DOHH2 (cell line): ENCODE data around the gene SMIM12.

Experiments used
- H3F3A ChIP-seq: fragments of 200-600 bp; sonication (generic), shearing (Covaris generic); 2 replicates; pipeline ENCODE4 v1.6.0; 2016; ENCODE audit warnings: antibody characterized with exemption, mild to moderate bottlenecking; ENCODE audit not compliant: control insufficient read depth, insufficient read depth
- H3K27ac ChIP-seq: fragments of 200-600 bp; sonication (generic); 2 replicates; pipeline ENCODE4 v1.5.1; 2014; ENCODE audit warnings: low read depth, mild to moderate bottlenecking, low read length, moderate library complexity
- H3K27me3 ChIP-seq: fragments of 200-600 bp; sonication (generic); 2 replicates; pipeline ENCODE4 v1.6.1; 2014; ENCODE audit warnings: mild to moderate bottlenecking, low read length, mixed read lengths; ENCODE audit not compliant: control insufficient read depth
- H3K36me3 ChIP-seq: fragments of 200-600 bp; sonication (generic); 2 replicates; pipeline ENCODE4 v1.6.1; 2014; ENCODE audit warnings: mild to moderate bottlenecking, low read length, moderate library complexity, mixed read lengths; ENCODE audit not compliant: control insufficient read depth
- H3K4me1 ChIP-seq: fragments of 200-600 bp; sonication (generic); 2 replicates; pipeline ENCODE4 v1.6.1; 2014; ENCODE audit warnings: mild to moderate bottlenecking, low read length, mixed read lengths; ENCODE audit not compliant: control insufficient read depth
- H3K4me2 ChIP-seq: fragments of 200-600 bp; sonication (generic); 2 replicates; pipeline ENCODE4 v1.6.0; 2014; ENCODE audit warnings: mild to moderate bottlenecking, low read length, moderate library complexity
- H3K4me3 ChIP-seq: fragments of 200-600 bp; sonication (generic); 2 replicates; pipeline ENCODE4 v1.5.1; 2014; ENCODE audit warnings: mild to moderate bottlenecking, low read length, mixed read lengths
- H3K79me2 ChIP-seq: fragments of 200-600 bp; sonication (generic); 2 replicates; pipeline ENCODE4 v1.6.1; 2014; ENCODE audit warnings: mild to moderate bottlenecking, low read length, mixed read lengths; ENCODE audit not compliant: control insufficient read depth
- H3K9me2 ChIP-seq: fragments of 200-600 bp; sonication (generic); replicated peaks from 2 replicates; pipeline ENCODE4 v1.6.1; 2014; ENCODE audit warnings: mild to moderate bottlenecking, low read length, mixed read lengths; ENCODE audit not compliant: control insufficient read depth
- H3K9me3 ChIP-seq: fragments of 200-600 bp; sonication (generic); 2 replicates; pipeline ENCODE4 v1.6.1; 2014; ENCODE audit warnings: antibody characterized with exemption, low read length, mixed read lengths; ENCODE audit not compliant: control insufficient read depth, insufficient read depth
- H4K20me1 ChIP-seq: fragments of 200-600 bp; sonication (generic); 2 replicates; pipeline ENCODE4 v1.6.0; 2014; ENCODE audit warnings: low read depth, mild to moderate bottlenecking, antibody characterized with exemption, low read length, moderate library complexity; ENCODE audit not compliant: control insufficient read depth, insufficient read depth
- EZH2phosphoT487 ChIP-seq: fragments of 200-600 bp; sonication (generic); IDR thresholded peaks from 2 replicates; pipeline ENCODE4 v1.6.1; 2017; ENCODE audit warnings: borderline replicate concordance, mild to moderate bottlenecking, antibody characterized with exemption, low read length, moderate library complexity, mixed read lengths
- TF ChIP-seq, protein P1 (sequence below): fragments of 200-600 bp; sonication (generic); IDR thresholded peaks from one replicate; pipeline ENCODE4 v1.5.1; 2014; ENCODE audit warnings: antibody characterized with exemption, mild to moderate bottlenecking, low read depth, low read length; ENCODE audit not compliant: poor library complexity, severe bottlenecking

Gene SMIM12

DNA sequence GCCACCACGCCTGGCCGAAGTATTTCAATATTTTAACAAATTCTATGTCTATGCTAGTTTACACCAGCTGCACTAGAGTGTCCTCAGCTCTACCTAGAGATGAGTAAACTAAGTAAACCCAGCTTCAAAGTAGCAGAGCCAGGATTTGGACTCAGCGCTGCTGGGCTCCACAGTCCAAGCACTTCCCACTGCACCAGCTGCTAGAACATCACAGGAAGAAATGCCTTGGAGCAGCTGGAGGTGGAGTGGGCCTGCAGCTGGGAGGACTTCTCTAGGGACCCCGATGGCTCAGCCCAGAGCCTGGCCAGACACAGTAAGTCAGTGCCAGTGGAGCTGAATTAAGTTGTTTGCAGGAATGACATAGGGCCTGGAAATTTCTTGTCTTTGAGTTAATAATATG, 10.2 kb upstream of the SMIM12 start:
- Histone ChIP-seq H3K36me3 (no peaks in the 10 kb centered on the region), H4K20me1 (no peaks in the 10 kb centered on the region), H3K27ac (no peak overlapping the region), H3K4me1 (peaks cover 14% of the 10 kb centered on the region), H3K9me2 (no peaks in the 10 kb centered on the region), H3K27me3 (peaks cover 27% of the 10 kb centered on the region), H3K4me3 (no peak overlapping the region), H3K9me3 (no peaks in the 10 kb centered on the region), H3K79me2 (no peaks in the 10 kb centered on the region), H3K4me2 (no peak overlapping the region), H3F3A (no peaks in the 10 kb centered on the region)
- TF ChIP-seq, protein P1, sequence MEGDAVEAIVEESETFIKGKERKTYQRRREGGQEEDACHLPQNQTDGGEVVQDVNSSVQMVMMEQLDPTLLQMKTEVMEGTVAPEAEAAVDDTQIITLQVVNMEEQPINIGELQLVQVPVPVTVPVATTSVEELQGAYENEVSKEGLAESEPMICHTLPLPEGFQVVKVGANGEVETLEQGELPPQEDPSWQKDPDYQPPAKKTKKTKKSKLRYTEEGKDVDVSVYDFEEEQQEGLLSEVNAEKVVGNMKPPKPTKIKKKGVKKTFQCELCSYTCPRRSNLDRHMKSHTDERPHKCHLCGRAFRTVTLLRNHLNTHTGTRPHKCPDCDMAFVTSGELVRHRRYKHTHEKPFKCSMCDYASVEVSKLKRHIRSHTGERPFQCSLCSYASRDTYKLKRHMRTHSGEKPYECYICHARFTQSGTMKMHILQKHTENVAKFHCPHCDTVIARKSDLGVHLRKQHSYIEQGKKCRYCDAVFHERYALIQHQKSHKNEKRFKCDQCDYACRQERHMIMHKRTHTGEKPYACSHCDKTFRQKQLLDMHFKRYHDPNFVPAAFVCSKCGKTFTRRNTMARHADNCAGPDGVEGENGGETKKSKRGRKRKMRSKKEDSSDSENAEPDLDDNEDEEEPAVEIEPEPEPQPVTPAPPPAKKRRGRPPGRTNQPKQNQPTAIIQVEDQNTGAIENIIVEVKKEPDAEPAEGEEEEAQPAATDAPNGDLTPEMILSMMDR: no peak
- TF ChIP-seq EZH2phosphoT487: no peak

DNA sequence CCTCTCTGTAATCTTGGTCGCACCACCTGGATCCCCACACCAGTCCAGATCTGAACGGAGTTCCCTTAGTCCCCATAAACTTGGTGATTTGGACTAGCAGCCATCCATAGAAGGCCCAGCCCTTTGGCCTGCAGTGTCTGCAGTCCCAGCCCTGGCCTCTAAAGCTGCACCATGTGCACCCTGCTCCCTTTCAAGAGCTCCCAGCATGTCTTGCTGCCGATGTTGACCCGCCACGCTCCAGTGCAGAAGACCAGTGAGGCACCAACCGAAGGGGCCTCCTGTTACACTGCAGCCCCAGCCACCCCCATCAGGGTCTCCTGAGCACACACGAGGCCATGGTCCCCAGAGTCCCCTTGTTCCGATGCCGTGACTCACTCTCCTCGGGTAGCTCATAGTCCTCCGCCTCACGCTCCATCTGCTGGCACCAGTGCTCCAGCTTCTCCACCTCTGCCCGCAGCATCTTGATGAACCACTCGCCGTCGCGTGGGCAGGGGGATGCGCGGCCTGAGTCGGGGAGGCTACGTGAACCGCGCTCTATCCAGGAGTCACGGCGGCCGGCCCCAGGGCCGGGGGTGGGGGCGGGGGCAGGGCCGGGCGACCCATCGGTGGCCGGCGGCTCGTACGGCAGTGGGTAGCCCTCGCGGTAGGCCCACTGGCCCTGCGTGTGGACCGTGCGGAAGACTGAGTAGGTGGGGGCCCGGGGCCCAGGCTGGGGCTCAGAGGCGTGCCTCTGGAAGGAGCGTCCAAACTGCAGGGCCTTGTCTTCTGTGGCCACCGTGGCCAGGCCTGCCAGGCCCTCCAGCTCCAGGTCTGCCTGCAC, 8.9 kb upstream of the SMIM12 start:
- H3K27me3 ChIP-seq: peaks cover 21% of the 10 kb centered on the region
- H3K27ac ChIP-seq: no peak overlapping the region
- TF ChIP-seq, protein P1: no peak
- TF ChIP-seq EZH2phosphoT487: no peak
- no peaks in the 10 kb centered on the region for H3K36me3 ChIP-seq
- H3F3A ChIP-seq: no peaks in the 10 kb centered on the region
- no peaks in the 10 kb centered on the region for H4K20me1 ChIP-seq
- H3K4me1 ChIP-seq: peaks cover 14% of the 10 kb centered on the region
- H3K9me3 ChIP-seq: no peaks in the 10 kb centered on the region
- no peaks in the 10 kb centered on the region for H3K79me2 ChIP-seq
- H3K4me2 ChIP-seq: no peak overlapping the region
- no peak overlapping the region for H3K4me3 ChIP-seq
- no peaks in the 10 kb centered on the region for H3K9me2 ChIP-seq

DNA sequence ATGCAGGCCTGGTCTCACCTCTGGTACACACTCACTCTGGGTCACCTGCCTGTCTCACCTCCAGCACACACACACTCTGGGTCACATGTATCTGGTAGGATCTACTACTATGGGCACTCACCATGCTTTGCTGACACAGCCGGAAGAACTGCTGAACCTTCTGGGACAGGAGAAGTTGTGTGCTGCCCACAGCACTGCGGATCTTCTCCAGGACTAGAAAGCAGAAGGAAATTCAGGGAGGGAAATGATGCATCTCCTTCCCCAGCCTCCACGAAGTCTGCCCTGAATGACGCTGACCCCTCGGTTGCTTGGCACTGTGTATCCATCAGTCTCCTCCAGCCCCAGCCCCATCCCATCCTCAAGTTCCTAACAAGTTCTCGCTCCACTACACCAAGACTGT, 7.9 kb upstream of the SMIM12 start:
- peaks cover 14% of the 10 kb centered on the region for H3K4me1 ChIP-seq
- H3F3A ChIP-seq: no peaks in the 10 kb centered on the region
- no peaks in the 10 kb centered on the region for H4K20me1 ChIP-seq
- no peaks in the 10 kb centered on the region for H3K9me2 ChIP-seq
- H3K4me3 ChIP-seq: no peak overlapping the region
- H3K36me3 ChIP-seq: no peaks in the 10 kb centered on the region
- H3K9me3 ChIP-seq: no peaks in the 10 kb centered on the region
- H3K4me2 ChIP-seq: no peak overlapping the region
- TF ChIP-seq, protein P1: no peak
- no peak for TF ChIP-seq EZH2phosphoT487
- H3K27me3 ChIP-seq: peaks cover 11% of the 10 kb centered on the region; the same call in 1 of the 2 replicates
- no peaks in the 10 kb centered on the region for H3K79me2 ChIP-seq
- no peak overlapping the region for H3K27ac ChIP-seq
